Measurements from ENCODE around the gene CRCP. TPM values are rescaled to one million over a fixed set of nuclear protein-coding genes. Genes with fewer than 3 reads are reported as not detected.

The CRCP gene
- total and polyA plus RNA-seq, 2 experiments from 2014 or later = 36.1 to 43.4 TPM

- no peak for TF ChIP-seq ZNF462 (CRISPR knock-in tag; IDR thresholded peaks at IDR 0.05)
- TF ChIP-seq ZNF331 (CRISPR knock-in tag; IDR thresholded peaks at IDR 0.05; ENCODE audit: low read depth) = no peak
- TF ChIP-seq REST (IDR thresholded peaks at IDR 0.05; ENCODE audit: unreplicated experiment) = no peak
- no peak for TF ChIP-seq ETS1 (IDR thresholded peaks at IDR 0.05)
- TF ChIP-seq JUNB (IDR thresholded peaks at IDR 0.05; ENCODE audit: unreplicated experiment) = no peak
- no peak for TF ChIP-seq EZH2phosphoT487 (IDR thresholded peaks at IDR 0.05; ENCODE audit: unreplicated experiment)
These were observed 26.3 kb downstream of the CRCP start (continued) for GRCh38 chr7:66140924-66141323.
